Measurements from ENCODE around the gene ITGAD.

The ITGAD gene

DNA sequence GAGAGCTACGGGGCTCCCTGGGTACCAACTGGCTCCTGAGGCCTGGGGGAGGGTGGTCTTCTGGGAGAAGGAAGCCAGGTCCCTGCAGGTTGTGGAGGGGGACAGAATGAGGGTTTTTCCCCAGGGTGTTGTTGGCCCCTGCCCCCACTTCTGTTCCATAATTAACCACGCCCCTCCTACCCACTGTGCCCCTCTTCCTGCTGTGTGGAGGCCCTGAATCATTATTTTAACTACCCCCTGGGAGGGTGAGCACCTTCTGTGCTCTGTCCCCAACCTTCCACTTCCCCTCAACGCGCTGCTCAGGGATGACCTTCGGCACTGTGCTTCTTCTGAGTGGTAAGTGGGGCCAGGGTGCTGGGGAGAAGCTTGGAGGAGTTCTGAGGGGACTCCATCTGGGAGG, at the start of gene ITGAD:
Gene ITGAD, plus strand, starts transcription at position 280 of the 400 bp plus-strand sequence. Its CDS starts 26 bp downstream, at position 306.
- Histone ChIP-seq H3K4me3 (ENCODE audit: low read depth, low read length) (no peak within 1 kb of the TSS), H3K9me3 (ENCODE audit: control insufficient read depth, insufficient read depth, low read depth, low read length) (no peaks in the 10 kb centered on the region), H3K27ac (ENCODE audit: extremely low read depth, low read depth, low read length) (no peak within 1 kb of the TSS), H3K36me3 (ENCODE audit: control insufficient read depth in 2 of 2, insufficient read depth in 1 of 2, low read length in 2 of 2) (no peaks in the 10 kb centered on the region), H3K4me1 (ENCODE audit: control insufficient read depth, insufficient read depth, low read length) (no peaks in the 10 kb centered on the region)
- no peak for TF ChIP-seq ZNF302 (tag by site-specific recombination; IDR thresholded peaks at IDR 0.05; ENCODE audit: low read depth)
- no peak for TF ChIP-seq ZNF561 (tag by site-specific recombination; IDR thresholded peaks at IDR 0.05; ENCODE audit: borderline replicate concordance)
- peak; percentile 37; the same call in 1 of the 2 replicates for TF ChIP-seq OSR2 (tag by site-specific recombination; IDR thresholded peaks at IDR 0.05)
- no peak for TF ChIP-seq ZNF23 (tag by site-specific recombination; IDR thresholded peaks at IDR 0.05; ENCODE audit: borderline replicate concordance)
- TF ChIP-seq ZIC2 (tag by site-specific recombination; IDR thresholded peaks at IDR 0.05) = peak; percentile 85
- no peak for TF ChIP-seq SP7 (tag by site-specific recombination; IDR thresholded peaks at IDR 0.05)
- TF ChIP-seq KLF1 (tag by site-specific recombination; IDR thresholded peaks at IDR 0.05) = peak; percentile 36; the same call in 1 of the 2 replicates
- TF ChIP-seq GLIS1 (tag by site-specific recombination; IDR thresholded peaks at IDR 0.05) = peak; percentile 72
- TF ChIP-seq ZNF274 (IDR thresholded peaks at IDR 0.05; ENCODE audit: low read length) = no peak
- TF ChIP-seq ZNF274 (tag by site-specific recombination; IDR thresholded peaks at IDR 0.05; ENCODE audit: borderline replicate concordance) = no peak
- TF ChIP-seq, protein P1, sequence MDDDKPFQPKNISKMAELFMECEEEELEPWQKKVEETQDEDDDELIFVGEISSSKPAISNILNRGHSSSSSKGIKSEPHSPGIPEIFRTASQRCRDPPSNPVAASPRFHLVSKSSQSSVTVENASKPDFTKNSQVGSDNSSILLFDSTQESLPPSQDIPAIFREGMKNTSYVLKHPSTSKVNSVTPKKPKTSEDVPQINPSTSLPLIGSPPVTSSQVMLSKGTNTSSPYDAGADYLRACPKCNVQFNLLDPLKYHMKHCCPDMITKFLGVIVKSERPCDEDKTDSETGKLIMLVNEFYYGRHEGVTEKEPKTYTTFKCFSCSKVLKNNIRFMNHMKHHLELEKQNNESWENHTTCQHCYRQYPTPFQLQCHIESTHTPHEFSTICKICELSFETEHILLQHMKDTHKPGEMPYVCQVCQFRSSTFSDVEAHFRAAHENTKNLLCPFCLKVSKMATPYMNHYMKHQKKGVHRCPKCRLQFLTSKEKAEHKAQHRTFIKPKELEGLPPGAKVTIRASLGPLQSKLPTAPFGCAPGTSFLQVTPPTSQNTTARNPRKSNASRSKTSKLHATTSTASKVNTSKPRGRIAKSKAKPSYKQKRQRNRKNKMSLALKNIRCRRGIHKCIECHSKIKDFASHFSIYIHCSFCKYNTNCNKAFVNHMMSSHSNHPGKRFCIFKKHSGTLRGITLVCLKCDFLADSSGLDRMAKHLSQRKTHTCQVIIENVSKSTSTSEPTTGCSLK (tag by site-specific recombination; IDR thresholded peaks at IDR 0.05) = no peak
- TF ChIP-seq, protein P2, sequence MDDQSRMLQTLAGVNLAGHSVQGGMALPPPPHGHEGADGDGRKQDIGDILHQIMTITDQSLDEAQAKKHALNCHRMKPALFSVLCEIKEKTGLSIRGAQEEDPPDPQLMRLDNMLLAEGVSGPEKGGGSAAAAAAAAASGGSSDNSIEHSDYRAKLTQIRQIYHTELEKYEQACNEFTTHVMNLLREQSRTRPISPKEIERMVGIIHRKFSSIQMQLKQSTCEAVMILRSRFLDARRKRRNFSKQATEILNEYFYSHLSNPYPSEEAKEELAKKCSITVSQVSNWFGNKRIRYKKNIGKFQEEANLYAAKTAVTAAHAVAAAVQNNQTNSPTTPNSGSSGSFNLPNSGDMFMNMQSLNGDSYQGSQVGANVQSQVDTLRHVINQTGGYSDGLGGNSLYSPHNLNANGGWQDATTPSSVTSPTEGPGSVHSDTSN (CRISPR knock-in tag; IDR thresholded peaks at IDR 0.05) = no peak
- TF ChIP-seq, protein P3, sequence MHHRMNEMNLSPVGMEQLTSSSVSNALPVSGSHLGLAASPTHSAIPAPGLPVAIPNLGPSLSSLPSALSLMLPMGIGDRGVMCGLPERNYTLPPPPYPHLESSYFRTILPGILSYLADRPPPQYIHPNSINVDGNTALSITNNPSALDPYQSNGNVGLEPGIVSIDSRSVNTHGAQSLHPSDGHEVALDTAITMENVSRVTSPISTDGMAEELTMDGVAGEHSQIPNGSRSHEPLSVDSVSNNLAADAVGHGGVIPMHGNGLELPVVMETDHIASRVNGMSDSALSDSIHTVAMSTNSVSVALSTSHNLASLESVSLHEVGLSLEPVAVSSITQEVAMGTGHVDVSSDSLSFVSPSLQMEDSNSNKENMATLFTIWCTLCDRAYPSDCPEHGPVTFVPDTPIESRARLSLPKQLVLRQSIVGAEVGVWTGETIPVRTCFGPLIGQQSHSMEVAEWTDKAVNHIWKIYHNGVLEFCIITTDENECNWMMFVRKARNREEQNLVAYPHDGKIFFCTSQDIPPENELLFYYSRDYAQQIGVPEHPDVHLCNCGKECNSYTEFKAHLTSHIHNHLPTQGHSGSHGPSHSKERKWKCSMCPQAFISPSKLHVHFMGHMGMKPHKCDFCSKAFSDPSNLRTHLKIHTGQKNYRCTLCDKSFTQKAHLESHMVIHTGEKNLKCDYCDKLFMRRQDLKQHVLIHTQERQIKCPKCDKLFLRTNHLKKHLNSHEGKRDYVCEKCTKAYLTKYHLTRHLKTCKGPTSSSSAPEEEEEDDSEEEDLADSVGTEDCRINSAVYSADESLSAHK (tag by site-specific recombination; IDR thresholded peaks at IDR 0.05) = no peak
- TF ChIP-seq ZNF433 (tag by site-specific recombination; IDR thresholded peaks at IDR 0.05; ENCODE audit: low read depth) = no peak
- no peak for TF ChIP-seq ZNF776 (tag by site-specific recombination; IDR thresholded peaks at IDR 0.05; ENCODE audit: borderline replicate concordance)
- POLR2A ChIA-PET = interaction anchor here (0.5 kb wide), 1 partner anchor 34 kb away, joined by 3 read pairs; no protein-coding TSS in a partner anchor
- CTCF ChIA-PET = interaction anchor here (0.9 kb wide), 1 partner anchor 63 kb away, joined by 4 read pairs; no protein-coding TSS in a partner anchor

DNA sequence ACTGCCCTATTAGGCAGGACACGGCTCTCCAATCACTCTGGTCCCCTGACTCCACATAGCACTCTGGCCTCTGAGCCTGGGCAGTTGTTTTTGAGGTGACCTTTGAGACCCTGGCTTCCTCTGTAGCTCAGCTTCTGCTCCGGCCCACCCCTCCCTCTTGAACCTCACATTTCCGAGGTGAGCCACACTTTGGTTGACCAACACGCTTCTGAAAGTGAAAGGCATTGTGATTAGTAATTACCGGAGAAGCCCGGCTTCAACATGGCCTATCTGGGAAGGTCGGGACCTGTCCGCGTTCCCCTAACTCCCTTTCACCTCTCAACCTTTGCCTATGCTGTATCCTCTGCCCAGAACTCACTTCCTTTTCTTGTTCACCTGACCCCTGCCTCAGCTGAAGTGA, 48.4 kb upstream of the ITGAD start:
- H3K36me3 ChIP-seq (ENCODE audit: control insufficient read depth in 2 of 2, insufficient read depth in 1 of 2, low read length in 2 of 2) = no peaks in the 10 kb centered on the region
- no peak overlapping the region for H3K4me3 ChIP-seq (ENCODE audit: low read depth, low read length)
- ChIA-PET POLR2A (no interaction called here), CTCF (interaction anchor here (1.3 kb wide), 1 partner anchor 39 kb away, joined by 4 read pairs; no protein-coding TSS in a partner anchor)
- TF ChIP-seq ZNF544 (tag by site-specific recombination; IDR thresholded peaks at IDR 0.05) (no peak), ZNF174 (tag by site-specific recombination; IDR thresholded peaks at IDR 0.05) (no peak), ZNF184 (tag by site-specific recombination; IDR thresholded peaks at IDR 0.05) (no peak), YY1 (tag by site-specific recombination; IDR thresholded peaks at IDR 0.05) (no peak)
- TF ChIP-seq, protein P4, sequence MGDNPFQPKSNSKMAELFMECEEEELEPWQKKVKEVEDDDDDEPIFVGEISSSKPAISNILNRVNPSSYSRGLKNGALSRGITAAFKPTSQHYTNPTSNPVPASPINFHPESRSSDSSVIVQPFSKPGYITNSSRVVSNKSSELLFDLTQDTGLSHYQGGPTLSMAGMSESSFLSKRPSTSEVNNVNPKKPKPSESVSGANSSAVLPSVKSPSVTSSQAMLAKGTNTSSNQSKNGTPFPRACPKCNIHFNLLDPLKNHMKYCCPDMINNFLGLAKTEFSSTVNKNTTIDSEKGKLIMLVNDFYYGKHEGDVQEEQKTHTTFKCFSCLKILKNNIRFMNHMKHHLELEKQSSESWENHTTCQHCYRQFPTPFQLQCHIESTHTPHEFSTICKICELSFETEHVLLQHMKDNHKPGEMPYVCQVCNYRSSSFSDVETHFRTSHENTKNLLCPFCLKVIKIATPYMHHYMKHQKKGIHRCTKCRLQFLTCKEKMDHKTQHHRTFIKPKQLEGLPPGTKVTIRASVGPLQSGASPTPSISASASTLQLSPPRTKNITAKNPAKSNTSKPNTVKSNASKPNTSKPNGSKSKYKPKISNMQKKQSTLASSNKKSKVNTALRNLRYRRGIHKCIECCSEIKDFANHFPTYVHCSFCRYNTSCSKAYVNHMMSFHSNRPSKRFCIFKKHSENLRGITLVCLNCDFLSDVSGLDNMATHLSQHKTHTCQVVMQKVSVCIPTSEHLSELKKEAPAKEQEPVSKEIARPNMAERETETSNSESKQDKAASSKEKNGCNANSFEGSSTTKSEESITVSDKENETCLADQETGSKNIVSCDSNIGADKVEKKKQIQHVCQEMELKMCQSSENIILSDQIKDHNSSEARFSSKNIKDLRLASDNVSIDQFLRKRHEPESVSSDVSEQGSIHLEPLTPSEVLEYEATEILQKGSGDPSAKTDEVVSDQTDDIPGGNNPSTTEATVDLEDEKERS (tag by site-specific recombination; IDR thresholded peaks at IDR 0.05) = no peak
- TF ChIP-seq, protein P5, sequence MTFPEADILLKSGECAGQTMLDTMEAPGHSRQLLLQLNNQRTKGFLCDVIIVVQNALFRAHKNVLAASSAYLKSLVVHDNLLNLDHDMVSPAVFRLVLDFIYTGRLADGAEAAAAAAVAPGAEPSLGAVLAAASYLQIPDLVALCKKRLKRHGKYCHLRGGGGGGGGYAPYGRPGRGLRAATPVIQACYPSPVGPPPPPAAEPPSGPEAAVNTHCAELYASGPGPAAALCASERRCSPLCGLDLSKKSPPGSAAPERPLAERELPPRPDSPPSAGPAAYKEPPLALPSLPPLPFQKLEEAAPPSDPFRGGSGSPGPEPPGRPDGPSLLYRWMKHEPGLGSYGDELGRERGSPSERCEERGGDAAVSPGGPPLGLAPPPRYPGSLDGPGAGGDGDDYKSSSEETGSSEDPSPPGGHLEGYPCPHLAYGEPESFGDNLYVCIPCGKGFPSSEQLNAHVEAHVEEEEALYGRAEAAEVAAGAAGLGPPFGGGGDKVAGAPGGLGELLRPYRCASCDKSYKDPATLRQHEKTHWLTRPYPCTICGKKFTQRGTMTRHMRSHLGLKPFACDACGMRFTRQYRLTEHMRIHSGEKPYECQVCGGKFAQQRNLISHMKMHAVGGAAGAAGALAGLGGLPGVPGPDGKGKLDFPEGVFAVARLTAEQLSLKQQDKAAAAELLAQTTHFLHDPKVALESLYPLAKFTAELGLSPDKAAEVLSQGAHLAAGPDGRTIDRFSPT (tag by site-specific recombination; IDR thresholded peaks at IDR 0.05) = no peak
- TF ChIP-seq, protein P6, sequence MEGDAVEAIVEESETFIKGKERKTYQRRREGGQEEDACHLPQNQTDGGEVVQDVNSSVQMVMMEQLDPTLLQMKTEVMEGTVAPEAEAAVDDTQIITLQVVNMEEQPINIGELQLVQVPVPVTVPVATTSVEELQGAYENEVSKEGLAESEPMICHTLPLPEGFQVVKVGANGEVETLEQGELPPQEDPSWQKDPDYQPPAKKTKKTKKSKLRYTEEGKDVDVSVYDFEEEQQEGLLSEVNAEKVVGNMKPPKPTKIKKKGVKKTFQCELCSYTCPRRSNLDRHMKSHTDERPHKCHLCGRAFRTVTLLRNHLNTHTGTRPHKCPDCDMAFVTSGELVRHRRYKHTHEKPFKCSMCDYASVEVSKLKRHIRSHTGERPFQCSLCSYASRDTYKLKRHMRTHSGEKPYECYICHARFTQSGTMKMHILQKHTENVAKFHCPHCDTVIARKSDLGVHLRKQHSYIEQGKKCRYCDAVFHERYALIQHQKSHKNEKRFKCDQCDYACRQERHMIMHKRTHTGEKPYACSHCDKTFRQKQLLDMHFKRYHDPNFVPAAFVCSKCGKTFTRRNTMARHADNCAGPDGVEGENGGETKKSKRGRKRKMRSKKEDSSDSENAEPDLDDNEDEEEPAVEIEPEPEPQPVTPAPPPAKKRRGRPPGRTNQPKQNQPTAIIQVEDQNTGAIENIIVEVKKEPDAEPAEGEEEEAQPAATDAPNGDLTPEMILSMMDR (tag by site-specific recombination; IDR thresholded peaks at IDR 0.05) = no peak
- no peaks in the 10 kb centered on the region for H3K4me1 ChIP-seq (ENCODE audit: control insufficient read depth, insufficient read depth, low read length)
- no peaks in the 10 kb centered on the region for H3K9me3 ChIP-seq (ENCODE audit: control insufficient read depth, insufficient read depth, low read depth, low read length)
- no peak overlapping the region for H3K27ac ChIP-seq (ENCODE audit: extremely low read depth, low read depth, low read length)
